NB4 (cell line): ENCODE data around the gene TNS1.

ENCODE experiments used
- DNase-seq: peaks from one replicate; pipeline ENCODE4 v3.0.0; 2010; ENCODE audit warnings: low read depth
- H3K4me3 ChIP-seq: one replicate; pipeline ENCODE4 v1.5.1; 2011; ENCODE audit warnings: mild to moderate bottlenecking, low read depth, low read length, moderate library complexity
- CTCF ChIP-seq: IDR thresholded peaks from one replicate; pipeline ENCODE4 v1.5.1; 2012; ENCODE audit warnings: low read depth, low read length
- MAX ChIP-seq: IDR thresholded peaks from 2 replicates; pipeline ENCODE4 v1.6.1; 2011; ENCODE audit warnings: low read depth, low read length
- MYC ChIP-seq: IDR thresholded peaks from 2 replicates; pipeline ENCODE4 v1.6.1; 2011; ENCODE audit warnings: low read depth, low read length
- POLR2A ChIP-seq: IDR thresholded peaks from 2 replicates; pipeline ENCODE4 v1.6.1; 2011; ENCODE audit warnings: mild to moderate bottlenecking; ENCODE audit not compliant: insufficient read length; ENCODE audit errors: extremely low read depth

Gene TNS1

GRCh38 chr2:217856871-217857270 lies 145.9 kb downstream of the TNS1 start:
- no peak overlapping the region for H3K4me3 ChIP-seq
- no peak for DNase-seq
- TF ChIP-seq MAX (no peak), POLR2A (no peak), MYC (no peak), CTCF (no peak)

GRCh38 chr2:217856159-217856558 lies 146.6 kb downstream of the TNS1 start:
- no peak for TF ChIP-seq MAX
- no peak for TF ChIP-seq CTCF
- TF ChIP-seq MYC, result no peak
- no peak for TF ChIP-seq POLR2A
- H3K4me3 ChIP-seq, result no peak overlapping the region
- no peak for DNase-seq

- H3K4me3 ChIP-seq, result no peak overlapping the region
- DNase-seq, result no peak
- TF ChIP-seq MAX, result no peak
- no peak for TF ChIP-seq POLR2A
- no peak for TF ChIP-seq MYC
- TF ChIP-seq CTCF, result no peak
These were observed 147.9 kb downstream of the TNS1 start for GRCh38 chr2:217854684-217855420.

- no peak for TF ChIP-seq MAX
- TF ChIP-seq POLR2A, result no peak
- no peak for TF ChIP-seq CTCF
- TF ChIP-seq MYC, result no peak
- no peak for DNase-seq
- H3K4me3 ChIP-seq, result no peak overlapping the region
These were observed 148.8 kb downstream of the TNS1 start for GRCh38 chr2:217853961-217854360.

GRCh38 chr2:217853301-217853881 lies 149.4 kb downstream of the TNS1 start:
- TF ChIP-seq MYC, result no peak
- no peak for TF ChIP-seq POLR2A
- no peak for TF ChIP-seq MAX
- TF ChIP-seq CTCF, result no peak
- H3K4me3 ChIP-seq, result no peak overlapping the region
- DNase-seq, result no peak
